CD4-positive, alpha-beta T cell treated with Interleukin-1 beta for 1 hour (primary cell): Measurements from ENCODE around the gene COQ8A.
"Not testable (repeated sequence)": the region's sequence is repeated elsewhere in the genome, so short reads cannot be mapped to it uniquely, and the experiment has no call there.

ENCODE experiments used
- DNase-seq, 2 donors: peaks; one replicate each; pipeline ENCODE4 v3.0.0-alpha.2; 2020 to 2022

The COQ8A gene

DNA sequence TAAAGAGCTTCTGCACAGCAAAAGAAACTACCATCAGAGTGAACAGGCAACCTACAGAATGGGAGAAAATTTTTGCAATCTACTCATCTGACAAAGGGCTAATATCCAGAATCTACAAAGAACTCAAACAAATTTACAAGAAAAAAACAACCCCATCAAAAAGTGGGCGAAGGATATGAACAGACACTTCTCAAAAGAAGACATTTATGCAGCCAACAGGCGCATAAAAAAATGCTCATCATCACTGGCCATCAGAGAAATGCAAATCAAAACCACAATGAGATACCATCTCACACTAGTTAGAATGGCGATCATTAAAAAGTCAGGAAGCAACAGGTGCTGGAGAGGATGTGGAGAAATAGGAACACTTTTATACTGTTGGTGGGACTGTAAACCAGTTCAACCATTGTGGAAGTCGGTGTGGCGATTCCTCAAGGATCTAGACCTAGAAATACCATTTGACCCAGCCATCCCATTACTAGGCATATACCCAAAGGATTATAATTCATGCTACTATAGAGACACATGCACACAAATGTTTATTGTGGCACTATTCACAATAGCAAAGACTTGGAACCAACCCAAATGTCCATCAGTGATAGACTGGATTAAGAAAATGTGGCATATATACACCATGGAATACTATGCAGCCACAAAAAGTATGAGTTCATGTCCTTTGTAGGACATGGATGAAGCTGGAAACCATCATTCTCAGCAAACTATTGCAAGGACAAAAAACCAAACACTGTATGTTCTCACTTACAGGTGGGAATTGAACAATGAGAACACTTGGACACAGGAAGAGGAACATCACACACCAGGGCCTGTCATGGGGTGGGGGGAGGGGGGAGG is 10.6 kb upstream of the COQ8A start:
- DNase-seq = not testable (repeated sequence)

DNA sequence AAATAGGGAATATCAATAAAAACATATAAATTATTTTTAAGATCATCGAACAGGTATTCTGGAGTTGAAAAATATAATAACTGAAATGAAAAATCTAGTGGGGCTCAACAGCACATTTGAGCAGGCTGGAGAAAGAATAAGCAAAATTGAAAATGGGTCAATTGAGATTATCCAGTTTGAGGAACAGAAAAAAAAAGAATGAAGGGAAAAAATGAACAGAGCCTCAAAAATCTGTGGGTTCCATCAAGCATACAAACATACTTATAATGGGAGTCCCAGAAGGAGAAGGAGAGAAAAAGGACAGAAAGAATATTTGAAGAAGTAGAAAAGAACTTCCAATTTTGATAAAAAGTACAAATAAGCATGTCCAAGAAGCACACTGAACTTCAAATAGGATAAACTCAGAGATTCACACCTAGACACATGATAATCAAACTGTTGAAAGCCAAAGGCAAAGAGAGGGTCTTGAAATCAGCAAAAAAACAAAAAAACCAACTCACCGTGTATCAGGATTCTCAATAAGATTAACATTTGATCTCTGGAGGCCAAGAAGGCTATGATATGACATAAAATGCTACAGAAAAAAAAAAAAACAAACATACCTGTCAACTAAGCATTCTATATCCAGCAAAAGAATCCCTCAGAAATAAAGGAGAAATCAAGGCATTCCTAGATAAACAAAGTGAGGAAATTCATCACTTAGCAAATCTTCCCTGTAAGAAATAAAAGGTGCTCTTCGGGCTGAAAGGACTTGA is 5.4 kb upstream of the COQ8A start:
- no peak for DNase-seq

DNA sequence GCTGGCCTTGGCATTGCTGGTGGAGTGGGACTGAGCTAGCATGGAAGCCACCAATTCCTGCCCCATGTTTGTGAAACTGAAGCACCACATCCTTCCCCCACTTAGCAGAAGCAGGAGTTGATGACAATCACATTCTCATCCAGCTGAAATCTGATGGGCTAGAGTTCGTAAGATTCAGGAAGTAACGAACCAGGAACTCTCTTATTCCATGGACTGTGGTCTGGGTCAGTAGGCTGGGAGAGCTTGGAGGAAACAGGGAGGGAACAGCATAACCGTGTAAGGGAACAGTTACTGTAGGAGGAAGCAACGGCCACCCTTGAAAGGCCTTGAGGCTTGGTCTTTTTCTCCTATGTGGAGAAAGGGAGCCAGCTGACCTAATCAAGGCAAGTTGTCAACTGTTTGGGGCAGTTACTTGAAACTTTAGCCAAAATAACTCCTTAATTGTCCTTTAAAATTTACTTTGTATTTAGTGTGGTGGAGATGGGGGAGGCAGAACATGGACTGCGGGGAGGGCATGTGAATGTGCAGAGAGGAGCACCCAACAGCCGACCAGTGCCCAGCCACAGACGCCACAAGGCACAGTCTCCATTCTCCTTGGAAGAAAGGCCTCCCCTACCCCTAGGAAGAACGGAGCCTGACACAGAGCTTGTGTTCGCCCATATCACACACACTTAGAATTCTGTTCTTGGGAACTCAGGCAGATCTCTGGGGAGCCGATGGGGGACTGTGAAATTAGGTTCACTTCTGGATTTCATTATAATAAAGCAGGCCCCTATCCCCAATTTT is 2.0 kb upstream of the COQ8A start:
- DNase-seq = no peak

DNA sequence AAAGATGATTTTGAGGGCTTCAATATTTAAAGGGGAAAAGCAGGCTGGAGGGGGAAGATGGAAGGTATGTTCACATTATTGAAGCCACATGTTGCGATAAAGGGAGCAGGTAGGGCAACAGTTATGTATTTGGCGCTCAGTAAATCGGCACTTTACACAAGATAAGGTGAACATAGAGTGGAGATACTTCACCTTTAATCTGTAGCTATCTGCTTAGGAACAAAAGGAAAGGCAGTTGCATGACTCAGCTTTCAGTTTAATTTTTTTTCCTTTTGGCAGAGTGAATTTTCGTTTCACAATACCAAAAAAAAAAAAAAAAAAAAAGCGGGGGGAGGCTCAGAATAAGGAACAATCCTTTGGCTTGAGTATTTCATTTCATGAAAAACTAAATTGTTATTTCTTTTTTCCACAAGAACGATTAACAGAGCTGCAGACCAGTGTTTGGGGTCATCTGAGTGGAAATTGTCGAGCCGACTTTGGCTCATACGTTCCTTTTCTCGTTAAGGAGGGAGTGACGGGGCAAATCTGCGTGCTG is 1.1 kb upstream of the COQ8A start:
- DNase-seq = no peak

DNA sequence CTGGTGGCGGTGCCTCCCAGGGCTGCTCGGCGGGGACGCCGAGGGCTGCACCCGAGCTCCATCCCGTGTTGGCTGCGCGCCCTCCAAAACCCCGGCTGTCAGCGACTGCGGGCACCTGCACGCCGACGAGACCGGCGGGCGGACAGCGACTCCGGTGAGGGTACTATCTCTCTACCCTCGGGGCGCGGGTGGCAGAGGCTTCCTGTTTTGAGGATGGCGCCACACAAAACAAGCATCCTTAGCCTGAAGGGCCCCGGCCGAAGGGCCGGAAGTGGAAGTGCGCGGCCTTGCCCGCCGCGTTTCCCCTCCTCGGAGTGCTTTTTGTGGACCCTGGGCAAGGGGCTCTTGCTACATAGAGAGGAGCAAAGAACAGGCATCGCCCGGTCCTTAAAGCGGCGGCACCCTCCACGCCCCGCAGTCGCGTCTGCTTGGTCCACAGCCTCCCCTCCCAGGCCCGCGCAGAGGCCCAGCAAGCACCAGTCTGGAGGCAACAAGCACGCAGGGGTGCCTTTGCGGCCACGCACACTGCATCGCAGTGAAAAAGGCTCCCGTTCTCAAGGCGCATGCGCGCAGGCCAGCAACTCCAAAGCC is 561 bp upstream of the COQ8A start:
- peak in 1 of 2 donors; percentile 71 for DNase-seq

DNA sequence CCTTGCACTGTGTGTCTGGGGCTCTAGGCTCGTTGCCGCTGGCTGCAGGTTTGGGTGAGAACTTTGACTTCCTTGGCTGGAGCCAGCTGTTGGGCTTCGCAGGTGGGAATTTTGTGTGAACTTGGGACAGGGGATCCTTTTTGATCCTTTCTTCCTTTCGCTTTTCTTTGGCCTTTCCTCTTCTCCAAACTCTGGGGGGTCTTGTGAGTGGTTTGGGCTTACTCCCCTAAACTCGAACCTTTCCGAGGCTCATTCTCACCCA is 643 bp downstream of the COQ8A start:
- no peak for DNase-seq

DNA sequence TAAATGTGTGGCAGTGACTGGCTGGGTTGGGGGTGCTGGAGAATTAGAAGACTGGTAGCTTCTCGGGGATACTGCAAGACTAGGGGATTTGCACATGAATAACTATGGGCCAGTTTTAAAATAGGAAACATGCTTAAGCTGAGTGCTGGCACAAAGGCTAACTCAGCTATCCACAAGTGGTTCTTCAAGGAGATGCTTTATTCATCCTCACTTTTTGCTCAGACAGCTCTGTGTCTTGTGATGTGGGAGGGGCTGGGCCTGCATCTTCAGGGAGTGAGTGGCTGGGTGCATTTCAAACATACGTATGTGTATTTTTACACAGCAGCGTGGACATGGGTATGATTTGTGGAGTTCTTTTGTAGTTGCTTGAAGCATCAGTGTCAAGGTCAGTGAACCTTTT is 2.3 kb downstream of the COQ8A start:
- no peak for DNase-seq

DNA sequence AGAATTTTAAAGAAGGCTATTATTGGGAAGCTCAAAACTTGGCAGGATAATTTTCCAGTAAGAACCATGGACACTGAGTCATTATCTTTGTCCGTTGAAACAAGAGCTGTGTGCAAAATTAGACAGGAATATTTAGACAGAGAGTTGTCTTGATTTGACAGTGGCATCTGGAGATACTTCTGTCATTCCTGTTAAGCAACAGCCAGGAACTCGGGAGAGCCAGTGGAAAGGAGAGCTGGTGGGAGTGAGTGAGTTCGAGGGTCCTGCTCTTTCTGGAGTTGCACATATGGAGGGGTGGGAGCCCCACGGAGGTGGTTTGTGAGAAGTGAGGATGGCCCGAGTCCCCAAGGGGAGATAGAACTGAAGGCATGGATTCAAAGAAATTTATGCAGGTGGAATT is 3.1 kb downstream of the COQ8A start:
- DNase-seq = no peak

DNA sequence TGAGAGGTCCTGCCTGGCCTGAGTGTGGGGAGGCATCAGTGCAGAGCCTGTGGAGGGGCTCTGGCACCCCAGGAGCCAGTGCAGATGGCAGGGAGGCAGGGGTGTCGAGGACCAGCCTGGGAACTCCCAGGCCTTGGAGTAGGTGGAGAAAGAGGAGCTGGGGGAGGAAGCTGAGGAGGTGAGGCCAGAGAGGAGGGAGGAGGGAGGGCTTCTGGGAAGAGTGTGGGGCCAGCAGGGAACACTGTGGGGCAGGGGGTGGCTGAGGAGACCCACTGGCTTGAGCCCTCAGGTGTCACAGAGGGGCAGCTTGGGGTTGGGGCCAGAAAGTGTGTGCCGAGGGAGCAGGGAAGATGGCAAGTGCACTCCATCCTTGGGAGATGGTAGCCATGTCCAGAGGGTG is 3.8 kb downstream of the COQ8A start:
- no peak for DNase-seq

DNA sequence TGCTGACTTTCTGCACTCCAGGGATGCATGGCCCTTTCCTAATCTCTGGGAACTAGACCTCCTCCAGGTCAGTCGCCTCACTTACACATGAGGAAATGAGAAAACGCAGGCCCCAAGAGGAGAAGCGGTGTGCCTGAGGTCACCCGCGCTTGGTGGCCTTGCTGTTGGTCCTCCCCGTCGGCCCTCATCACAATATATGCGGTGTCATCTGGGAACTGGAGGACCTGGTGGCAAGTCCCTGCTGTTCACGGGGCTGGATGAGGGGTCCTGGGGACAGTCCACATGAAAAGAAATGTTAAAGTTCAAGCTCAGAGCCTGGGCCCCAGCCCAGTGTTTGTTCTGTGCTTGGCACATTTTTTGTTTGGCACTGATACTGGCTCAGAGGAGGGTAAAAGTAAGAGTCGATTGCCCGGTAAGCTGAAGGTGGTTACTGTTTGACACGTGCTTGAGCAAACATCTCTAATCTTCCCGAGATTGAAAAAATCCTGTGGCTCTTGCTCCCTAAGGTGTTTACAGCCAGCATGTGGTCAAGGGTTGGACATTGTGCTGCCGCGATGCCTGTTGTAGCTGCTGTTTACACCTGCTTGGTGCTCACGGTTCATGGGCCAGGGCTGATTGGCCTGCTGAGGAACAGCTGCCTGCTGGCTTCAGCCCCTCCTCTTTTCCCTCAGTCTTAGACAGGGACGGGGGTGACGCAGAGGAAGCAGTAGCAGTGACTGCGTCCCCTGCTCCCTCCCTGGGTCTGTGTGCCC is 5.2 kb downstream of the COQ8A start:
- DNase-seq = no peak

DNA sequence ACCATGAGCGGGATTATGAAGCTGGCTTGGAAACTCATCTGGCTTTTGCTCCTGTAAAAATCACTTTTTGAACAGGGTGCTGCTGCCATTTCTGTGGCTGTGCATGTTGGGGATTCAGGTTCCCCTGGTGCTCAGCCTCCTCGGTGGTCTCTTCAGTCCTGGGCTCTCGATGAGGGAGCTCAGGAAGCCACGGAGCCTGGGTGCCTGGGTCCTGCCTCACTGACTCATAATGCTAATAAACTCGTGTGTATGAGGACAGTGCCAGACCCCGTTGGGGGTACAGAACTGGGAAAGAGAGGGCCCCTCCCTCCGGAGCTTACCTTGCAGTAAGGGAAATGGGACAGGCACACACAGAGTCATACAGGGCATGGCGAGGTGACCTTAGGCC is 5.8 kb downstream of the COQ8A start:
- DNase-seq = no peak

DNA sequence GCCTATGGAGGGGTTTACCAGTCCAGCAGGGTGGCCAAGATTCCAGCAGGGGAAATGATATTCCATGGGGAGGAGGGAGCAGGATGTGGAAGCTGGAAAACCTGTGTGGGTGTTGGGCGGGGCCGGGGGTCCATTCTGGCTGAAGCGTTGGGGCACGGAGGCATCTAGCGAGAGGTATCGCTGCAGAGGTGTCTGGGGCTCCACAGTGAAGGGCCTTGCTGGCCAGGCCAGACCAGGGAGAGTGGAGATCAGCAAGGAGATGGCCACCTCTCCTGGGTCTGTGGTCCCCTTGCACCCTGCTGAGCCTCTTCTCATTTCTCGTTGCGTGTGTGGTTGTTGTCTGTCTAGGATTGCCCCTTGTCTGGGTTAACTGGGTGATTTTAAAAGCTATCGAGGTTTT is 6.2 kb downstream of the COQ8A start:
- DNase-seq = no peak

DNA sequence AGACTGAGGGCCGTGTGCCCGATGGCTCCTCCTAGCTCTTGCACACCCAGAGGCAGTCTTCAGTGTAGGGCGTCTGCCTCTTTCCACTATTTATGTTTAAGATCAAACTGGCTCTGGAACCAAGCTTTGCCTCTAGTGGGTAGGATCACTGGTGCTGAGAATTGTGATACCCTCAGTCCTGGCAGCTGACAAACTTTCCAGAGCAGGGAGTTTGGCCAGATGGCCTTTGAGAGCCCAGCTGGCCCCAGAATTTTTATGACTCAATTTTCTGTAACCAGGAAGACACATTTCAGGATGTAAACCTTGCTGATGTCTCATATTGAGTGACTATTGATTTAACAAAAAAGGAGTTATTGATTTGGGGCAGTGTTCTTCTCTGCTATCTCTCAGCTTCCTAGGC is 6.7 kb downstream of the COQ8A start:
- DNase-seq = no peak

DNA sequence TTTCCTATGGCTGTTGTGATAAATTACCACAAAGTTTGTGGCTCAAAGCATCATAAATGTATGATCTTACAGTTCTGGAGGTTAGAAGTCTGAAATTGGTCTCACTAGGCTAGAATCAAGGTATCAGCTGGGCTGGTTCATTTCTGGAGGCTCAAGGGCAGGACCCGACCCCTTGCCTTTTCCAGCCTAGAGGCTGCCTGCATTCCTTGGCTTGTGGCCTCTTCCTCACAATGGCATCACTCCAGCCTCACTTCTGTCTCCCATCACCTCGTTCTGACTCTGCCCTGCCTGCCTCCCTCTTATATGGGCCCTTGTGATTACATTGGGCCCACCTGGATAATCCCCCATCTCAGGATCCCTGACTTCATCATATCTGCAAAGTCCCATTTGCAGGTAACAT is 8.0 kb downstream of the COQ8A start:
- DNase-seq = no peak

DNA sequence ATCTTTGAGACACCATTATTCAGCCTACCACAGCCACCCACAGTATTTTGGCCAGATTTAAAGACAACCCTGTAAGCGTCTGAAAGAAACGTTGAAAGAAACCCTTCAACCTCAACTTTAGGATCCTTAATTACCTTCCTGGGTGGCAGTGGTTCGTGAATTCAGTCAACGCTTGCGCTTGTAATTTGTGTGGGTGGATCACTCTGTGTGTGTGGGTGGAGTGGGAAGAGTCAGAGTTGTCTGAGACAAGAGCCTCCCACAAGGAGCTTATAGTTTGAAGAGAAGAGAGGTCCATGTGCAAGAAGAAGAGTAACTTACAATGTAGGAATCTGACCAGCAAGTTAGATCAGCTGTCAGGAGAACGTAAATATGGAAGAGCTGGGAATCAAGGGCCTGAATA is 8.4 kb downstream of the COQ8A start:
- DNase-seq = no peak

DNA sequence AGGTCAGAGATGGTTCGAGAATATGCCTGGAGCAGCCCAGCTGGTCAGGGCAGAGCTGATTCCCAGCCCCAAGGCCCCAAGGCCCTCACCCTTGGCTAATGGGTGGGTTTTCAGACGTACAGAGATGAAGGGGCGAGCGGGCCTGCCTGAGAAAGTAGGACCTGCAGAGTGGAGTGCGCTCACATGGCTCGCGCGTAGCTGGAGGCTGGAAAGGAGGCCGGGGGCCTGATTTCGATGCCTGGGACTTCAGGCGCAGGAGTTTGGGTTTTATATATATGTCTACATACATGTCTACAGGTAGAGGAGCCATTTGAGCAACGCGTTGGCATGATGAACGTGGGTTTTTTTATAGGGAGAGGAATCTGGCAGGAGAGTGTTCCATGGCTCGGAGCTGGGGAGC is 8.9 kb downstream of the COQ8A start:
- no peak for DNase-seq

DNA sequence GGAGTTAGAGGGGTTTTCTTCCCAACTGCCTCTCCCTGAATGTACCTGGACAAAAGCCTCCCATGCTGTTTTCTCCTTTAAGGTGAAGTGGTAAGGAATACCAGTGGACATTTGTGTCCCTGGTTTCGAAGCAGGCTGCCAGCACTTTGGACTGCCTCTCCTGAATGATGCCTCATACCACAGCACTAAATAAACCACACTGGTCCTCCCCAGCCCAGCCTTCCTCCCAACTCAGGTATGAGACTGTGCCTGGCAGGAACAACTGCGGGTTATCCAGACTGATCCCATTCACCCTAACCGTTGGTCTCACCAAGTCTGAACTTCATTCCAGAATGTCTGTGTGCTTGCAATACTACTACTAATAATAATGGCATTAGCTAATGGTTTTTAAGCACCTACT is 9.3 kb downstream of the COQ8A start:
- no peak for DNase-seq

DNA sequence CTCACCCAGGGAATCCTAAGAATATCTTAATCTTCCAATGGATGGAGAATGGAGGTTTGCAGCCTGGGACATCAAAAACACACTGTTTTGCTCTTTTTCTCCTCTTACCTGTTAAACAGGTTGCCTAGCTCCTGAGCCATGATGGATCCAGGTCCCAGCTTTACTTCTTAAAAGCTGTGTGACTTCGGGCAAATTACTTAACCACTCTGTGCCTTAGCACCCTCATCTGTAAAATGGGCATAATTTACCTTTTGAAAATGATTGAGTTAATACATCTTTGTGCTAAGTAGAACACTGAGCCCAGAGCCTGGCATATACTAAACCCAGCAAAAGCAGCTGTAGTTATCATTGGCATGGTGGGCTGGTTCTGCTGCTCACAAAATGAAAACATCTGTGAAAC is 10.2 kb downstream of the COQ8A start:
- no peak for DNase-seq

DNA sequence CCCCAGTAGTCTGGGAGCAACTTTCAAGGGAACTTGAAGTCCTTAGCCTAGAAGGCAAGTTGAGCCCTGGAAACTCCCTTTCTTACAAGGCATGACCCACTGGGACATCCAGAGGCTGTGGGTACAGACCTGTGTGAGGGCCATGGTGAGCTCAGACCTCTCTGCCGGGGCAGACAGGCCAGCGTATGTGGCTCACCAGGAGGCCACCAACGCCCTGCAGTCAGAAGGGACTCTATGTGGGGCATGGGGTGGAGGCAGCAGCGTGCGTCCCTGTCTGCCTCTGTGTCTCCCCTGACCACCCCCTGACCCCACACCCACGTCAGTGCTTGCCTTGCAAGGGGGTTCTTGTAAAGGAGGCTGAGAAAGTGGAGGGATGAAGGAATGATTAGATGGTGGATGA is 10.8 kb downstream of the COQ8A start:
- no peak for DNase-seq

DNA sequence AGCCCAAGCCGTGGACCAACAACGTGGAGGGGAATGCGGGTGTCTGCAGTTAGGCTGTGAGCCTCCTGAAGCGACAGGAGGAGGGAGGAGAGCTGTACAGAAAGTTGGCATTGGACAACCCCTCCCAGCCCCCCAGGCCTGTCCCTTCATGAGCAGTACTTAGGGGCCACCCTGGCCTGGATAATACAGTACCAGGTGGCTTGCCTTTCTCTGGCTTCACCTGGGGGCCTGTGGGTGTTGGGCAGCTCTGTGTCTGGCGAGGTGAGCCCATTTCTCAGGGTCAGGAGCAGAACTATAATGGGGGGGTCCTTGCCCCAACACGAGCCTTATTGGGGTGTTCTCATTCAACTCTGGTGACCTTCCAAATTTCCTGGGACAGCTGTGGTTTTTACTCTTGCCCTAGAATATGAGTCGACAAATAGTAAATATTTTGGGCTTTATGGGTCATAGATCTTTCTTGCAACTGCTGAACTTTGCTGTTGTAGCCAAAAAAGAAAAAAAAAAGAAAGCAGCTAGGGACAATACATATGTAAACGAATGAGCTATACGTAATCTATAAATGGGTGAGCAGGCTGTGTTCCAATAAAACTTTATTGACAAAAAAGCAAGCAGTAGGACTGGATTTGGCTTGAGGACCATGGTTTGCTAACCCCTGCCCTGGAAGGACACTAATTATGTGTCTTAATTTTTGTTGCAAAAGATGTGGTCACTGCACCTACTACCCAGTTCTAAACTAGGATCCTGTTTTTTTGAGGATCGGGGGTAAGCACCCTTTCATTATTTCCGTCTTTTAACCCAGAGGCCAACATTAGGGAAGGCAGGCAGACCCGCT is 11.4 kb downstream of the COQ8A start:
- no peak for DNase-seq

DNA sequence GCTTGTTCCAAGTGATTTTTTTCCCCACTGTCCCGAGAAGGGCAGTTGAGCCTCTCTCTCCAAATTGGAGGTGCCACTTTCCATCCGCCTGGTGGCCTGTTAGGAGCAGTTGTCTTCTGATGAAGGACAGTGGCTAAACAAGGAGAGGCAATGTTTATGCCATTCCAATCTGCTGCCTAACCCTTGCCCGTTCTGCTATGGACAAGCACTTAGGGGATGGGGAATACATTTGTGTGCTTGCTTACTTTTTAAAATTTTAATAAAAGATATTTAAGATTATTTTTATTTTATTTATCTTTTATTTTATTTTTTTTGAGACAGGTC is 12.0 kb downstream of the COQ8A start:
- no peak for DNase-seq
